Ovary (tissue), 3 donors: Measurements from ENCODE around the gene UIMC1.

Source experiments
- EP300 ChIP-seq: sonication (generic); formaldehyde crosslinking; IDR thresholded peaks from one replicate; pipeline ENCODE4 v1.6.1; 2017; ENCODE audit warnings: antibody characterized with exemption
- POLR2A ChIP-seq: fragments of 450-650 bp; IDR thresholded peaks from one replicate; pipeline ENCODE4 v1.6.1; 2017; ENCODE audit warnings: antibody characterized with exemption, mild to moderate bottlenecking, moderate library complexity
- TF ChIP-seq, protein P1 (sequence below), 3 donors: fragments of 450-650 bp in 2 of 3; fragments of 200-600 bp in 1 of 3; IDR thresholded peaks; one replicate each; pipeline versions ENCODE4 v1.5.1 to v1.8.0; 2016 to 2022; ENCODE audit warnings: antibody characterized with exemption in 3 of 3, mild to moderate bottlenecking in 1 of 3
- donor health status: DM: no; HTN: no; CAD: no.

- TF ChIP-seq POLR2A = no peak
- TF ChIP-seq, protein P1, sequence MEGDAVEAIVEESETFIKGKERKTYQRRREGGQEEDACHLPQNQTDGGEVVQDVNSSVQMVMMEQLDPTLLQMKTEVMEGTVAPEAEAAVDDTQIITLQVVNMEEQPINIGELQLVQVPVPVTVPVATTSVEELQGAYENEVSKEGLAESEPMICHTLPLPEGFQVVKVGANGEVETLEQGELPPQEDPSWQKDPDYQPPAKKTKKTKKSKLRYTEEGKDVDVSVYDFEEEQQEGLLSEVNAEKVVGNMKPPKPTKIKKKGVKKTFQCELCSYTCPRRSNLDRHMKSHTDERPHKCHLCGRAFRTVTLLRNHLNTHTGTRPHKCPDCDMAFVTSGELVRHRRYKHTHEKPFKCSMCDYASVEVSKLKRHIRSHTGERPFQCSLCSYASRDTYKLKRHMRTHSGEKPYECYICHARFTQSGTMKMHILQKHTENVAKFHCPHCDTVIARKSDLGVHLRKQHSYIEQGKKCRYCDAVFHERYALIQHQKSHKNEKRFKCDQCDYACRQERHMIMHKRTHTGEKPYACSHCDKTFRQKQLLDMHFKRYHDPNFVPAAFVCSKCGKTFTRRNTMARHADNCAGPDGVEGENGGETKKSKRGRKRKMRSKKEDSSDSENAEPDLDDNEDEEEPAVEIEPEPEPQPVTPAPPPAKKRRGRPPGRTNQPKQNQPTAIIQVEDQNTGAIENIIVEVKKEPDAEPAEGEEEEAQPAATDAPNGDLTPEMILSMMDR (IDR thresholded peaks at IDR 0.05) = no peak
- TF ChIP-seq EP300 = no peak
Measured at GRCh38 chr5:176862330-176862995, 144.1 kb downstream of the UIMC1 start.
